HG02588 (cell line): ENCODE results near the gene ARFRP1.
"Not testable (repeated sequence)": the region's sequence is repeated elsewhere in the genome, so short reads cannot be mapped to it uniquely, and the experiment has no call there.

Experiments used
- ATAC-seq: cut with Tn5 transposase; IDR thresholded peaks from one replicate; pipeline ENCODE4 v1.9.1; 2021; ENCODE audit warnings: mild to moderate bottlenecking, moderate library complexity; ENCODE audit not compliant: unreplicated experiment

The ARFRP1 gene

DNA sequence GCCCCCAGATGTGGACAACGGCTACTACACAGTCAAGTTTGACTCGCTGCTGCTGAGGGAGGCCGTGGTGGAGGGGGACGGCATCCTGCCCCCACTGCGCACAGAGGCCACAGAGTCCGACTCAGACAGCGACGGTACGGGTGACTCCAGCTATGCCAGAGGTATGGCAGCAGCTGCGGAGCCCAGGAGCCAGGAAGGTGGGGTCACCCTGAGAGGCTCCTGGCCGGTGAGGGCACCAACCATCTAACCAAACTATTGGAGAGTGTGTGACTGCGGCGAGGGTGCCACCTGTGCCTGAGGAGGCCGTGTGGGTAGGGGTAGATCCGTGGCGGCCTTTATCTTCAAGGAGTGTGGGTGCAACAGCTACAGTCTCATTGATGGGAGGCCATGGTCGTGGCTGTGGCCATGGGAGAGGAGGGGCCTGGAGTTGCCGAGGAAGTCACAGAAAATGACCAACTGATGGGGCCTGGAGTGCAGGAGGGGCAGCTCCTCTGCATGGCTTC is 25.9 kb upstream of the ARFRP1 start:
- ATAC-seq, result no peak

DNA sequence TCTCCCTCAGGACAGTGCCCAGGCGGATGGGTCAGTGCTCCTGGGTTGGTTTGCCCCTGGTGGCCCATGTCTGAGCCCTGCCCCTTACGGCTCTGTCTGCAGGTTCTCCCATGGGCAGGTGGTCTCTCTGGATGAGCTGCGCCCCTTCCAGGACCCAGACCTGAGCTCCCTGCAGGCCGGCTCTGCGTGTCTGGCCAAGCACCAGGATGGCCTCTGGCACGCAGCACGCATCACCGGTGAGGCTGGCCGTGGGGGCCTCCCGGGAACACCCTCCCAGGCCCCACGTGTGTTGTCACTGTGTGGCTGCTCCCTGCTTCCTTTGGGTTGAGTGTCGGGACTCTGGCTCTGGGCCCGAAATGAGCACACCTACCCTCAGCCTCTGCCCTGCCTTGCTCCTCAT is 25.3 kb upstream of the ARFRP1 start:
- no peak for ATAC-seq

DNA sequence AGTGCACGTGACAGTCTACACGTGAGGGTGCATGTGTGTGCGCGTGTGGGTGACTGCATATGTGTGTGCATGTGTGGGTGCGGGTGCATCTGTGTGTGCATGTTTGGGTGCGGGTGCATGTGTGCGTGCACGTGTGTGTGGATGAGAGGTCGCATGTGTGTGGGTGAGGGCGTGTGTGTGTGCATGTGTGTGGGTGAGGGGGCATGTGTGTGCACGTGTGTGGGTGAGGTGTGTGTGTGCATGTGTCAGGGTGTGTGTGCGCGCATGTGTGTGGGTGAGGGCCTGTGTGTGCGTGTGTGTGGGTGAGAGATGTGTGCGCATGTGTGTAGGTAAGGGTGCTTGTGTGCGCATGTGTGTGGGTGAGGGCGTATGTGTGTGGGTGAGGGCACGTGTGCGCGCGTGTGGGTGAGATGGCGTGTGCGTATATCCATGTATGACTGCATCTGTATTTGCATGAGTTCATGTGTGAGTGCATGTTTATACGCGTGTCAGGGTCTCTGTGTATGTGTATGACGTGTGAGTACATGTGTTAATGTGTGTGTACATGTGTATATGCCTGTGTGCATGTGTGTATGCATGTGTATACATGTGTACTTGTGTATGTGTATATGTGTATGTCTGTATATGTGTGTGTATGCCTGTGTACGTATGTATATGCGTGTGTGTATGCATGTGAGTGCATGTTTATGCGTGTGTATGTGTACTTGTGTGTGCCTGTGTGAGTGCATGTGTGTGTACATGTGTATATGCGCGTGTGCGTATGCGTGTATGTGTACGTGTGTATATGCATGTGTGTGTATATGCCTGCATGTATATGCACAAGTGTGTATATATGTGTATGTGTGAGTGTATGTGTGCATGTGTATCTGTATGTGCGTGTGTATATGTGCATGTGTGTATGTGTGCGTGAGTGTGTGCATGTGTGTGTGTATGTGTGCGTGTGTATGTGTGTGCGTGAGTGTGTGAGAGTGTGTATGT is 24.6 kb upstream of the ARFRP1 start:
- no peak for ATAC-seq

DNA sequence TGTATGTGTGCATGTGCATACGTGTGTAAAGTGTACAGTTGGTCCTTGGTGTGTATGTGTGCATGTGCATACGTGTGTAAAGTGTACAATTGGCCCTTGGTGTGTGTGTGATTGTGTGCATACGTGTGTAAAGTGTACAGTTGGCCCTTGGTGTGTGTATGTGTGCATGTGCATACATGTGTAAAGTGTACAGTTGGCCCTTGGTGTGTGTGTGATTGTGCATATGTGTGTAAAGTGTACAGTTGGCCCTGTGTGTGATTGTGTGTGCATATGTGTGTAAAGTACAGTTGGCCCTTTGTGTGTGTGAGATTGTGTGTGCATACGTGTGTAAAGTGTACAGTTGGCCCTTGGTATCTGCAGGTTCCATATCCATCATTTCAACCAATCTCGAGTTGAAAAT is 23.6 kb upstream of the ARFRP1 start:
- no peak for ATAC-seq

DNA sequence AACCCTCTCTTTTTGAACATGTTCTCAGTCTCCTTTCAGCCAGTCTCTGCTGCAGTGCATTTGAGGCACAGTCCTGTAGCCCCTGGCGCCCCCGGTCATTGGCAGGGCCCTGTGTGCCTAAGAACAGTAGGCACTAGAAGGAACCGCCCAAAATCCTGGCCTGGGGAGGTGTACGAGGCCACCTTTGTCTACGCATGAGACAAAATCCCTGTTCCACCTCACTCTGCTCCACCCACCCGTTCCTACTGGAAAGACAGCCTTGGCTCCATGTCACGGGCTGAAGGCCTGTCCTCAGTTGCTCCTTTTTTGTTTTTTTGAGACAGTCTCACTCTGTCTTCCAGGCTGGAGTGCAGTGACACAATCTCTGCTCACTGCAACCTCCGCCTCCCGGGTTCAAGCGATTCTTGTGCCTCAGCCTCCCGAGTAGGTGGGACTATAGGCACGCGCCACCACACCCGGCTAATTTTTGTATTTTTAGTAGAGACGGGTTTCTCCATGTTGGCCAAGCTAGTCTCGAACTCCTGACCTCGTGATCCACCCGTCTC is 22.5 kb upstream of the ARFRP1 start:
- not testable (repeated sequence) for ATAC-seq

DNA sequence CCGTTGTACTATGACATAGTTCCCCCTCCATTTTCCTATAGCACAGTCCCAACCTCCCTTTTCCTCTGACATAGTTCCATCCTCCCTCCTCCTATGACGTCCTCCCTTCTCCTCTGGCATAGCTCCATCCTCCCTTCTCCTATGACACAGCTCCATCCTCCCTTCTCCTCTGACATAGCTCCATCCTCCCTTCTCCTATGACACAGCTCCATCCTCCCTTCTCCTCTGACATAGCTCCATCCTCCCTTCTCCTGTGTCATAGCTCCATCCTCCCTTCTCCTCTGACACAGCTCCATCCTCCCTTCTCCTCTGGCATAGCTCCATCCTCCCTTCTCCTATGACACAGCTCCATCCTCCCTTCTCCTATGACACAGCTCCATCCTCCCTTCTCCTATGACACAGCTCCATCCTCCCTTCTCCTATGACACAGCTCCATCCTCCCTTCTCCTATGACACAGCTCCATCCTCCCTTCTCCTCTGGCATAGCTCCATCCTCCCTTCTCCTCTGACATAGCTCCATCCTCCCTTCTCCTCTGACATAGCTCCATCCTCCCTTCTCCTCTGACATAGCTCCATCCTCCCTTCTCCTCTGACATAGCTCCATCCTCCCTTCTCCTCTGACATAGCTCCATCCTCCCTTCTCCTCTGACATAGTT is 15.3 kb upstream of the ARFRP1 start:
- not testable (repeated sequence) for ATAC-seq

DNA sequence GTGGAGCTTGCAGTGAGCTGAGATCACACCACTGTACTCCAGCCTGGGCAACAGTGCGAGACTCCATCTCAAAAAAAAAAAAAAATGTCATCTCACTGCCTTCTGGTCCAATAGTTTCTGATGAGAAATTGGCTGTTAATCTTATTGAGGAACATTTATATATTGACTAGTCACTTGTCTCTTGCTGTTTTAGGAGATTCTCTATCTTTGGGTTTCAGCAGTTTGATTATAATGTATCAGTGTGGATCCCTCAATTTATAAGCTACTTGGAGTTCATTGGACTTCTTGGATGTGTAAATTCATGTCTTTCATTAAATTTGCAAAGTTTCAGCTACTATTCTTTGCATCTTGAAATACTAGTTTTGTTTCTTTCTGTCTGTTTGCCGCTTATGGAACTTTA is 11.2 kb upstream of the ARFRP1 start:
- no peak for ATAC-seq

DNA sequence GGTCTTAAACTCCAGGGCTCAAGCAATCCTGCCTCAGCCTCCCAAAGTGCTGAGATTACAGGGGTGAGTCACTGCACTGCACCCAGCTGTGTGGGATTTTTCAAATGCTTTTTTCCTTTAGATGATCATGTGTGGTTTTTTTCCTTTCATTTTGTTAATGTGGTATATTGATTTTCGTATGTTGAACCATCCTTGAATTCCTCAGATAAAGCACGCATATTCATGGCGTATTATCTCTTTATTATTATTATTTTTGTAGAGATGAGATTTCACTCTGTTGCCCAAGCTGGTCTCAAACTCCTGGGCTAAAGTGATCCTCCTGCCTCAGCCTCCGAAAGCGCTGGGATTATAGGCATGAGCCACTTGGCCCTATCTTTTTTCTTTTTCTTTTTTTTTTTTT is 7.1 kb upstream of the ARFRP1 start:
- no peak for ATAC-seq

DNA sequence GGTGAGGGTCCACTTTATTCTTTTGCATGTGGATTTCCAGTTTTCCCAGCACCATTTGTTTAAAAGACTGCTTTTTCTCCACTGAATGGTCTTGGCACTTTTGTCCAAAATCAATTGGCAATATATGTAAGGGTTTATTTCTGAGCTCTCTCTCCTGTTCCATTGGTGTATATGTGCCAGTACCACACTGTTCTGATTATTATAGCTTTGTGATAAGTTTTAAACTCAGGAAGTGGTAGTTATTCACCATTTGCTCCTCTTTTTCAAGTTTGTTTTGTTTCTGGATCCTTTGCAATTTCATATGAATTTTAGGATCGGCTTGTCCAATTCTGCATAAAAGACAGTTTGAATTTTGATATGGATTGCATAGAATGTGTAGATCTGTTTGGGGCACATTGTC is 4.4 kb upstream of the ARFRP1 start:
- no peak for ATAC-seq

DNA sequence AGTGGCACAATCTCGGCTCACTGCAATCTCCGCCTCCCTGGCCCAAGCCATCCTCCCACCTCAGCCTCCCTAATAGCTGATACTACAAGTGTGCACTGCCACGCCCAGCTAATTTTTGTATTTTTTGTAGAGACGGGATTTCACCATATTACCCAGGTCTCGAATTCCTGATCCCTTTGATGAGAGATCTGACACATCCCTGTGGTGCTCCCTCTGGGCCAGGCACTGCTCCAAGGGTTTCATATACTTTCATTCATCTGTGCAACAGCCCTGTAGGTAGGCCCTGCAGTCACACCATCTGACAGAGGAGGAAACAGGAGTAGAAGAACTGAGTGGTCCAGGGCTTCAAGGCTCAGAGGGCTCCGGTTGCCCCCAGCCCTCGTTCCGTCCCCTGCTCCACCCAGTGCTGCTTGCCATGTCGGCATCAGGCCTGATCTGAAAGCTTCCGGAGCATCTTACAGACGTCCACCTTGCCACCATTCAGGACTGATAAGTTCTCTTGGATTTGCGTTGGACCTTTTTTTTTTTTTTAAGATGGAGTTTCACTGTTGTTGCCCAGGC is 3.4 kb upstream of the ARFRP1 start:
- ATAC-seq, result no peak

DNA sequence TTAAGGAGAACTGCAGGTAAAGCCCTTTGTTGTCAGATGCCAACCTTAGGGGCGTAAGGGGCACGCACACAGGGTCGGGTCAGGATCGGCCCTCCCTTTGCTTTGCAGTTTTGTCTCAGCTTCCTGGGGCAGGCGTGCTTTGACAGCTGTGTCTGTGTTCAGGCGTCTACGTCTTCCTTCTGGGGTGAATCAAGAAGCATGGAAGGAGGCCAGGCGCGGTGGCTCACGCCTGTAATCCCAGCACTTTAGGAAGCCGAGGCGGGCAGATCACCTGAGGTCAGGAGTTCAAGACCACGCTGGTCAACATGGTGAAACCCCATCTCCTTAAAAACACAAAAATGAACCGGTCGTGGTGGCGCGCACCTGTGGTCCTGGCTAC is 1.4 kb upstream of the ARFRP1 start:
- ATAC-seq, result no peak

DNA sequence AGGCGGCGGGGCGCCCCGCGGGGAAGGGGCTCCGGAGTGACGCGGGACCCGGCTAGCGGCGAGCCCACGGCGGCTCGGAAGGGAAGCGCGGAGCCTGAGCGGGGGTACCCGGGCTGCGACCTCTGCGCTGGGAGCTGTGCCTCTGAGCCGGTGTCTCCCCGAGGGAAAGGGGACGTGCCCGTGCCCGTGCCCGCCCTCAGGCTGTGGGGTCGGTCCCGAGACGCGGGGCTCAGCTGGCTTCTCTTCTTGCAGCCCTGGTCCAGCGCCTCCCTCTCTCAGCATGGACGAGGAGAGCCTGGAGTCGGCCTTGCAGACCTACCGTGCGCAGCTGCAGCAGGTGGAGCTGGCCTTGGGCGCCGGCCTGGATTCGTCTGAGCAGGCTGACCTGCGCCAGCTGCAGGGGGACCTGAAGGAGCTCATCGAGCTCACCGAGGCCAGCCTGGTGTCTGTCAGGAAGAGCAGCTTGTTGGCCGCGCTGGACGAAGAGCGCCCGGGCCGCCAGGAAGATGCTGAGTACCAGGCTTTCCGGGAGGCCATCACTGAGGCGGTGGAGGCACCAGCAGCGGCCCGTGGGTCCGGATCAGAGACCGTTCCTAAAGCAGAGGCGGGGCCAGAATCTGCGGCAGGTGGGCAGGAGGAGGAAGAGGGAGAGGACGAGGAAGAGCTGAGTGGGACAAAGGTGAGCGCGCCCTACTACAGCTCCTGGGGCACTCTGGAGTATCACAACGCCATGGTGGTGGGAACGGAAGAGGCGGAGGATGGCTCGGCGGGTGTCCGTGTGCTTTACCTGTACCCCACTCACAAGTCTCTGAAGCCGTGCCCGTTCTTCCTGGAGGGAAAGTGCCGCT is 749 bp upstream of the ARFRP1 start:
- peak; percentile 21 for ATAC-seq

DNA sequence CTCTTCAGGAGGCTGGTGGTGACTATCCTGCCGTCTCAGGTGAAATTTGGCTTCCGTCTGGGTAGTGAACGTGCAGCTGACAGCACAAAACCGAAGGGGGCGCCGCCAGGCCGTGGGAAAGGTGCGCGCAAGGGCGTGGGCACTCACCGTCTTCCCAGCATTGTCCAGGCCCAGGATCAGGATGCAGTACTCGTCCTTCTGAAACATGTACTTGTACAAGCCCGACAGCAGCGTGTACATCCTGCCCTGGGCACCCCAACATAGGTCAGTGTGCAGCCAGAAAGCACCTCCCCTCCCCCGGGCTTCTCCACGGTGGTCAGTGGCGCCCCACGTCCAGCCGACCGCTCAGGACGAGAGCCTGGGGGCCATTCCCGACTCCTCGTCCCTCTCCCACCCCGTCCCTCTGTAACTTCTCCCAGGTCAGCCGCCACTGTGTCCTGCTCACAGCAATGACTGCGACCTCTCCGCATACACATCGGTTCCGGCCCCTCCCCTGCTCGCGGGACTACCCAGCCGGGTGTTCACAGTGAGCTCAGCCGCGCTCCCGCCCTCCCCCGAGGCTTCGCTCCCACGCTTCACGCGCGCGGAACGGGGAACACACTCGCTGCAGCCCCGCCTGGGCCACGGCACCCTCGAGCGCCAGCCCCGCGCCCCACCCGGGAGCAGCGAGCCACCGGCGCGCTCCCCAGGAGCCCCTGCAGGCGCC is 771 bp downstream of the ARFRP1 start:
- peak; percentile 16 for ATAC-seq

DNA sequence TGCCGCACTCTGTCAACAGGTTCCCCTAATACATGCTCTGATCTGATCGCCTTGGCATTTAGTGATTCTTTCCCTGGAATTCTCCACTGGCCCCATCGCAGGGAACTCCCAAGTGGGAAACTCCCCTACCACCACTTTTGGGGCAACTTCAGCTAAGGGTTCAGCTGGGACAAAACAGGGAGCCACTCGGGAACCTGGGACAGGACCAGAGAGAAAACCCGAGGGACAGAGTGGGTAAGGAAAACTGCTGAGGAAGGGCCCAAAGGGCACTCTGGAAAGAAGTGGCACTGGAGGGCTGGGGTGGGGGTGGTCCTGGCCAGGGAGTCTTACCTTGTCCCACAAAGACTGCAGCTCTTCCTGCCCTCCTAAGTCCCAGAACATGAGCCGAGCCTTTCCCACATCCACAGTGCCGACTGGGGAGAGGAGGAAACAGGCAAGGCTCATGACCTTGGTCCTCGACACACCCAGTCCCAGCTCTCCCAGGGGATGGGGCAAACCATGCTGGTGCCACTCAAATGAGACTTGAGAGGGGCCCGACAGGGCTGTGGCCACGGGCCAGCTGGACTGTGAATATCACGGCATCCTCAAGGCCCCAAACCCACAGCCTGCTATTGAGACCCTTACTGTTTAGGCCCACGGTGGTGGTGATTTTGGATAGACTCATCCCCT is 1.6 kb downstream of the ARFRP1 start:
- no peak for ATAC-seq

DNA sequence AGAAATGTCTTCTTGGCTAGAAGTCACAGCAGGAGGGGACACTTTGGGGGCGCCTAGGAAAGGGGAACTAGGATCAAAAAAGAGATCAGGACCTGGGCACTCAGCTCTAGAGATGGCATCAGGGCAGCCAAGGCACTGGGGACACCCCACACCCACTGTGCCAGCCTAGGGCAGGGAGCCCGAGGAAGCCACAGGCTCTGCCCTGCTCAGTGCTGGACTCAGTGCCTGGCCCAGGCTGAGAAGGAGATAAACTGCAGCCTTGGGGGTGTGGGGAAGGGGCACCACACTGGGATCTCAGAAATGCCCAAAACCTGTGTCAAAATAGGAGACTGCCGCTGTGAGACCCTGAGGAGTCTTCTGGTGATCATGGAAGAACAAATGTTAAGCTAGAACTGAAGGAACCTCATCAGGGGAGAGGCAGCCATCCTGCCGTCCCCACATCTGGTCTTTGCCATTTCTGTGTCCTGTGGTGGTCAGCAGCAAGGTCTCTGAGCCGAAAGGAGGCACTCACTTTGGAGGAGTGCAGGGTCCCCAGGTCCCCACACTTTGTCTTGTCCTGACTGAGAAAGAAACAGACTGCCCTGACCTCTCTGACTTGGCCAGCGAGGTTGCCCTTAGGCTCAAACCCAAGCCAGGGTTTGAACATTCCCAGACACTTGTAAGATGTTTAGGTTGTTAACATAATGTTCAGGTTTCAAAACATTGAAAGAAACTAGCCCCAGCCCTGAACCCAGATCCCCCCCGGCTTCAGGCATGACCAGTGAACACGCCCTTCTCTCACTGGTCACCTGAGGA is 2.3 kb downstream of the ARFRP1 start:
- no peak for ATAC-seq

DNA sequence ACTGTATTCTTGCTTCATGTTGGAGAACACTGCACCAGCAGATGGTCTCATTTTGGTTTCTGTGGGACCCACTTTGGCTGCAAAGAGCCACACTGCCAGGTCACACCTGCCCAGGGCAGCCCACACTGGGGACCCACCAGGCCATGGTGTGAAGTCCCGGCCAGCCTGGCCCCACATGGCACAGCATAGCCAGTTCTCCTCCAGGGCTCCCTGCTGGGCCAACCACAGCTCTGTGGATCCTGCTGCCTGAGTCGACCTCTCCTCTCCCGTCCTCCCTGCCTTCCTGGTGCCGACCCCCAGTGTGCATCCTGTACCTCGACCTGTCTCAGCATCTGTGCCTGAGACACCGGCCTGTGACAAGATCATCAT is 3.0 kb downstream of the ARFRP1 start:
- ATAC-seq, result no peak

DNA sequence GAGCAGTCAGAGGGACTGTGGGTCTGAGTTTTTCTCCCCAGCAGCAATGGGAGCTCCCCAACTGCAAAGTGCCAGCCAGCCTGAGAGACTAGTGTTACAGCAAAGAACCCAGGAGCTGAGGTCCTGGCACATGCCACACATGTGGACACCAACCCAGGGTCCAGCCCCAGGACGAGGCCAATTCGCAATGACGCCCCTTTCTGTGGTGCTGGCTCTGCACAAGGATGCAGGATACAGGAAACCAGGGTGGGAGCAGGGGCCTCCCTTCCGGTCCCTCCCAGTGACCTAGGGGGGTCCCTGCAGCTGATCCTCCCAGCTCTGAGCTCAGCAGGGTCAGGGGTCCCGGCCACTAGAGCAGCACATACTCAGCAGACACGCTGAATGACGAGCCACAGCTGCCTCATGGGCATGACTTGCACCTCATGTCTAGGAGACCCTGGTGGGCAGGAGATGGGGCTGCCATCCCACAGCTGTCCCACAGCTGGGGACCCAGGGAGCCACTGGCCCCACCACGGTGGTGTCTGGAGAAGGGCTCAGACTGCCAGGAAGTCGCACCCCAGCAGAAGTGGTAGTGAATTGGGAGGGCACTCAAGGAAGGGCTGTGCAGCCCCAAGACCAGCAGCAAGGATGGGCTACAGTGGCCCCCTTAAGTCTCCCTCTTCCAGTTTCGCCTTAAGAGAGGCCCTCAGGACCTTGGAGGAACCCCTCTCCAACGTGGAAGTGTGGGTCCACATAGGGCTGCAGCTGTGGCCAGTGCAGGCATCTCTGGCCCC is 3.6 kb downstream of the ARFRP1 start:
- no peak for ATAC-seq

DNA sequence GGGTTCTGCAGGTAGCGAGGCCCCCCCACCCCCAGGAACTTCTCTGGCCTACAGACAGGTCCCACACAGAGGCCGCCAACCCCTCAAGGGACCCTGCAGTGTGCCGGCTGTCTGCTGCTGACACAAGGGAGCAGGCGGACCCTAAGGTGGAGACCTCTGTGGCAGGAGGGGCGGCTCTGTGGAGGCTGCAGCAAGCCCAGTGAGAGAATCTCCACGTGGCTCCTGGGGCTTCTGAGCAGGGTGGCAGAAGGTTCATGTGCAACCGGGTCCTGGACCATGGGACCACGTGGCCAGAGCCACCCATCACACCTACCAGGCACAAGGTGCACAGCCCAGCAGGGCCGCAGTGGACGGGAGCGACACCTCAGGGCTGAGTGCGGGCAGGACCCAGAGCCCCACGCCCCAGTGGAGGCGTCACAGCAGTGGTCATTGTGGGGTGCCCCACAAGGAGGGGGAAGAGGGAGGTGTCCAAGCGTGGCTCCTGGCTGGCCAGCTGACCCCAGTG is 4.3 kb downstream of the ARFRP1 start:
- no peak for ATAC-seq
